GM21515 (cell line): ENCODE measurements around the gene IRF7.
"Not testable (repeated sequence)": the region's sequence is repeated elsewhere in the genome, so short reads cannot be mapped to it uniquely, and the experiment has no call there.

Experiments
- ATAC-seq: cut with Tn5 transposase; IDR thresholded peaks from one replicate; pipeline ENCODE4 v1.9.1; 2021; ENCODE audit not compliant: unreplicated experiment

Gene IRF7

GRCh38 chr11:615504-616319, at the start of gene IRF7:
IRF7 (minus strand) TSS chr11:615950; CDS start chr11:615364, 586 bp downstream.
- peak; percentile 78 for ATAC-seq

- ATAC-seq: no peak
Observed at GRCh38 chr11:665062-665703, 49.4 kb upstream of the IRF7 start.

- ATAC-seq: no peak
Observed at GRCh38 chr11:662689-663274, 47.0 kb upstream of the IRF7 start.

GRCh38 chr11:660681-661444, 45.1 kb upstream of the IRF7 start:
- ATAC-seq: no peak

GRCh38 chr11:660281-660680, 44.5 kb upstream of the IRF7 start:
- ATAC-seq: no peak

- ATAC-seq: no peak
Observed at GRCh38 chr11:659532-660085, 43.9 kb upstream of the IRF7 start.

- ATAC-seq: no peak
Observed at GRCh38 chr11:657691-658126, 42.0 kb upstream of the IRF7 start.

GRCh38 chr11:656866-657265, 41.1 kb upstream of the IRF7 start:
- ATAC-seq: no peak

GRCh38 chr11:656426-656825, 40.7 kb upstream of the IRF7 start:
- ATAC-seq: no peak

- no peak for ATAC-seq
Observed at GRCh38 chr11:655036-655726, 39.4 kb upstream of the IRF7 start.

- not testable (repeated sequence) for ATAC-seq
Observed at GRCh38 chr11:654444-654843, 38.7 kb upstream of the IRF7 start.

GRCh38 chr11:653837-654236, 38.1 kb upstream of the IRF7 start:
- no peak for ATAC-seq

GRCh38 chr11:653136-653535, 37.4 kb upstream of the IRF7 start:
- not testable (repeated sequence) for ATAC-seq

GRCh38 chr11:650482-650881, 34.7 kb upstream of the IRF7 start:
- ATAC-seq: no peak

GRCh38 chr11:647672-648158, 32.0 kb upstream of the IRF7 start:
- not testable (repeated sequence) for ATAC-seq

GRCh38 chr11:646214-646613, 30.5 kb upstream of the IRF7 start:
- ATAC-seq: no peak

- no peak for ATAC-seq
Observed at GRCh38 chr11:645536-645935, 29.8 kb upstream of the IRF7 start.

GRCh38 chr11:643849-644738, 28.3 kb upstream of the IRF7 start:
- ATAC-seq: no peak

- ATAC-seq: no peak
Observed at GRCh38 chr11:643366-643765, 27.6 kb upstream of the IRF7 start.
